ENCODE measurements around the gene ADCY1.
"Not testable (repeated sequence)": the region's sequence is repeated elsewhere in the genome, so short reads cannot be mapped to it uniquely, and the experiment has no call there.

The ADCY1 gene

DNA sequence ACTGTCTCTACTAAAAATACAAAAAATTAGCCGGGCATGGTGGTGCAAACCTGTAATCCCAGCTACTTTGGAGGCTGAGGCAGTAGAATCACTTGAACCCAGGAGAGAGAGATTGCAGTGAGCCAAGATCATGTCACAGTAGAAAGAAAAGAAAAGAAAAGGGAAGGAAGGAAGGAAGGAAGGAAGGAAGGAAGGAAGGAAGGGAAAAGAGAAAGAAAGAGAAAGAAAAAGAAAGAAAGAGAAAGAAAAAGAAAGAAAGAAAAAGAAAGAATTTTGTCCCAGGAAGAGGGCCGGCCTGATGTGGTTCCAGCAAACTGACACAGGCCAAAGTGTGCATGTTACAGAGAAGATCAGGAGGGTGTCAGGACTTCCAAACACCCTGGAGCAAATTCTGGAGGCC is 151.1 kb downstream of the ADCY1 start:
- not testable (repeated sequence) for FAIRE-seq; DNase-seq (ENCODE audit: insufficient read length, low spot score)

DNA sequence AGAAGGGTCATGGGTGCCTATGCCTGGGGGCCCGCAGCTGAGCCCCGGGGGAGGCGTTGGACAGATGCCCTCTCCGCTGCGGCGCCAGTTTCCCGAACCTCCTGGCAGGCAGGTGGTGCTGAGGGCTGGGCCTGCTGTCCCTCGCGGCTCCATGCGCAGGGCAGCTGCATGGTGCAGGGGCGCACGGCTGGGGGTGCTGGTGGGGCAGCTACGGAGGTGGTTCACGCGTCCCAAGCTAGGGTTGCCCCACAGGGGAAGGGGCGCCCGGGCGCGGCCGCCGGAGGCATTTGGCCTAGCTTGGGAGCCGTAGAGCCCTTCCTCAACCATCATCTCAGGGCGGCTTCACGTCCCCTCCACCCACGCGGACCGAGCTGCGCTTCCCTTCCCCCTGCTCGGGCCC is 152.7 kb downstream of the ADCY1 start:
- DNase-seq (ENCODE audit: insufficient read length, low spot score) (no peak), FAIRE-seq (no peak)

DNA sequence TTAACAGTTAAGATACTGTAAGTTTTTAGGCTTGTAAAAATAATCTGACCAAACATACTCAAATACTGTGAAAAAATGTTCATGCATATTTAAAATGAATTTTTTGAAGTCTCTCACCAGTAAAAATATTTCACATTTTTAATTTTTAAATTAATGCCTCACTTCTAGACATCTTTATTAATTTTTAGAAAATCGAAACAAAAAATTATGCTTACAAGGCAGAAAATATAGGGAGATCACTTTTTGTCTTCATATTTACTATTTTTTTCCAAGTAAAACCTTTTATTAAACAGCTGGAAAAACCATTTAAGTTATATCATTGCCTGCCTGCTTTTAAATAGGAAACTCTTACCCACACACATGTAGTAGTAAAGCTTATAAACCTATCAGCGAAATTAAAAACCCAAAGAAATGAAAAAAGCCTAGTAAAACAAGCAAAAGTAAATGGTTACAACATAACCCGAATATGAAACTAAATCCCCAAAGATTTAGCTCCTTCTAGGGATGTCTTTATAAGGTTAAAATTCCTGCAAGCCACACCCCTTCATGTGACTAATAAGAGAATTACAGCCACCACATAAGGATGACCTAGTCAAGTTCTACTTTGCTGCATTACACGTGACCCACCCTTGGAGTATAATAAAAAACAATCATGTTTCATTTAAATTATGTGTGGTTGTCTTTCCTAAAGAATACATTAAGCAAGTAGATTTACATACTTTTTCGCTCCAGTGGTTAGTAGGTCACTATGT is 157.7 kb downstream of the ADCY1 start:
- not testable (repeated sequence) for FAIRE-seq; DNase-seq (ENCODE audit: insufficient read length, low spot score)

DNA sequence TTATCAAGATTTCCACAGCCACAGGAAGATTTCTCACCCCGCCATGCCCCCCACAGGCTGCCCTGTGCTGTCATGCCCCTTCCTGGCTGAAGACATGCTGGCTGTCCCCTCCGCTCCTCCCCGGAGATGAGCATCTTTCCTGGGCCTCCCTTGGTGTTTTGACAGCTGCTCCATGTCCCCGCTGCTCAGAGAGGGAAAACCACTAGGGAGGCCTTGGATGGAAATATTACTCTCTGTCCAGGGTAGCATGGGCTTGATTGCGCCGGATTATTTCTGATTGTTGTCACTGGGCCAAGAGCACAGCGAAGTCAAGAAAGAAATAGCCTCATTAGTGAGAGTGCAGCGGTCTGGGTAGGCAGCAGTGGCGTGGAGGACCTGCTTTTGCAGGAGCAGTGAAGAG is 164.8 kb downstream of the ADCY1 start:
- not testable (repeated sequence) for FAIRE-seq

DNA sequence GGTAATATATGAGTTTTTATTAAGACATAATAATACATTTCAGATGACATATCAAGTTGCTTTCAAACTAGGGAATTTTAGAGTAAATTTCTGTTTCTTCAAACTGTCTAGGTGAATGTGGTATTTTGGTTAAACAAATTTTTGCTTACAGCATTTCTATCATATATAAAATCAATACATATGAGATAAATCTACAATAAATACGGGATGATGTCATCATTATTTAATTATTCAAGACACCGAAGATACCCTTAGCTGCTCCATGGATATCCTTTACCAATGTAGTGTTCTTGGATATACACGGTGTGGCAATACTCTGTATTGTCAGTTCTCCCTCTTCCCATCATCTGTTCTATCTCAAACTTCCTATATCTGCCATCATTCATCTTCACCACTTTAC is 166.4 kb downstream of the ADCY1 start:
- not testable (repeated sequence) for DNase-seq (ENCODE audit: insufficient read length, low spot score); FAIRE-seq

More for the DNA sequence above, 164.8 kb downstream of the ADCY1 start:
- not testable (repeated sequence) for DNase-seq (ENCODE audit: insufficient read length, low spot score)

DNA sequence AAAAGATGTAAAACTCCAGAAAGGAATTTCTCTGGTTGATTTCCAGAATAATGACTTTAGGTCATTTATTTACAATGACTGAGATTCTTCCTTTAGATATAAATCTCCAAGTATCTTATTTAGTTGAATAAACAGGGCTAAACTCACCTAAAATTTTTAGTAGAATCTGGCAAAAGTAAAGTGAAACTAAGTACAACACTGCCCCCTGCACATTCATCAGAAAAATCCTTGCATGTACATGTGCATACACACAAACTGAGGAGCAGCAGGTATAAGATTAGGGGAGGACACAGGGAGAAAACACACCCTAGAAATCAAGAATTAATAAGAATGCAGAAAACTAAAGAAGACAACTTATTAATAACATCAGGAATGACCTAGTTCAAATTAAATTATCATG is 174.8 kb downstream of the ADCY1 start:
- peak; percentile 9 for FAIRE-seq

DNA sequence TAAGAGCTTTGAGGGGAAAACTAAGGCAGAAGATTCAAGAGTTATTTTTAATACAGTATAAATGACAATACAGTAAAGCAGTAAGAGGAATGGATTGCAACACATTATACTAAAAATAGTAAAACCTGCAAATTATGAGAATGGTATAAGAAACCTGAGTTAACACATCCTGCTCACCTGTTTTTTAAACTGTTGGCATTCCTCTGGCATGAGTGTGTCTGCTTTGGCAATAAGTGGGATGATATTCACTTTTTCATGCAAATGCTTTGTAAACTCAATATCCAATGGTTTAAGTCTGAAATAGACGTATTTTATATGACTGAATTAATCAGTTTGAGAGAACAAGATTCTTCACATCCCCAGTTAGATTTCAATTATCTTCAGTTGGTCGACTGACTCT is 177.2 kb downstream of the ADCY1 start:
- DNase-seq (ENCODE audit: insufficient read length, low spot score); FAIRE-seq: not testable (repeated sequence)

More for the DNA sequence above, 174.8 kb downstream of the ADCY1 start:
- not testable (repeated sequence) for DNase-seq (ENCODE audit: insufficient read length, low spot score)

DNA sequence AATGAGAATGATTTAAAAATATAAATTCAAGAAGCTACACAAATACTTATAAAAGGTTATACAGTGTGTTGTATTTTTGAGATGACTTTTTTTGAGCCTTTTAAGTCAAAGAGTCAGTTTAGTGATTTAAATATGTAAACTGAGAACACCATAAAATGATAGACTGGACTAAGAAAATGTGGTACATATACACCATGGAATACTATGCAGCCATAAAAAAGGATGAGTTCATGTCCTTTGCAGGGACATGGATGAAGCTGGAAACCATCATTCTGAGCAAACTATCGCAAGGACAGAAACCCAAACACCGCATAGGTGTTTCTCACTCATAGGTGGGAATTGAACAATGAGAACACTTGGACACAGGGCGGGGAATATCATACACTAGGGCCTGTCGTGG is 182.2 kb downstream of the ADCY1 start:
- not testable (repeated sequence) for DNase-seq (ENCODE audit: insufficient read length, low spot score); FAIRE-seq

DNA sequence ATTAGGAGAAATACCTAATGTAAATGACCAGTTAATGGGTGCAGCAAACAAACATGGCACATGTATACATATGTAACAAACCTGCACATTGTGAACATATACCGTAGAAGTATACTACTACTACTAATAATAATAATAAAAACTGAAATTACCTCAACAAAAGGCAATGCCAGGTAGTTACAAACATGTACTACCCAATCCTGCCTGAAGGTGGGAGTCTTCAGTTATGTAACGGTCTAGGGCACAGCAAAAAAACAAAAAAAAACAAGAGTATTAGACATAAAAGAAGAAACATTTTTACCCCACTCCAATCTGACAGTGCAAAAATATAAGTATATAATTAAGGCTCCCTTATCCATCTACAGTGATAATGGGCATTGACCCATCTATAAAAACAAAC is 182.6 kb downstream of the ADCY1 start:
- FAIRE-seq; DNase-seq (ENCODE audit: insufficient read length, low spot score): not testable (repeated sequence)

DNA sequence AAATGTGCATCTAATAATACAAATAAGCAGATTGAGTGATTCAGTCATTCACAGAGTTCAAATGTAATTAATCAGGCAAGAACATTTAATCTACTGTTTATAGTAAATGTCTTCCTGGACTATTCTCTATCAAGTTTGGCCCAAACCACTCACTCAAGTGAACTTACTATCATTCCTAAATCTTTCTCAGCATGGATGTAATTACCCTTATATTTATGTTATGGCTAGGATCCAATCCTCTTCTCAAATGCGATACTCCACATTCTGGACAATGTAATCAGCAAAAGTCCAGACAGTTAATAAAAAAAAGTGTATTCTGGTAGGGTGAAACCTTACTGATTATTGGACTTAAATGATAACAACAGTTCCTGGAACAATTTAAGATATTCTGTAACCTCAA is 185.3 kb downstream of the ADCY1 start:
- FAIRE-seq; DNase-seq (ENCODE audit: insufficient read length, low spot score): not testable (repeated sequence)

DNA sequence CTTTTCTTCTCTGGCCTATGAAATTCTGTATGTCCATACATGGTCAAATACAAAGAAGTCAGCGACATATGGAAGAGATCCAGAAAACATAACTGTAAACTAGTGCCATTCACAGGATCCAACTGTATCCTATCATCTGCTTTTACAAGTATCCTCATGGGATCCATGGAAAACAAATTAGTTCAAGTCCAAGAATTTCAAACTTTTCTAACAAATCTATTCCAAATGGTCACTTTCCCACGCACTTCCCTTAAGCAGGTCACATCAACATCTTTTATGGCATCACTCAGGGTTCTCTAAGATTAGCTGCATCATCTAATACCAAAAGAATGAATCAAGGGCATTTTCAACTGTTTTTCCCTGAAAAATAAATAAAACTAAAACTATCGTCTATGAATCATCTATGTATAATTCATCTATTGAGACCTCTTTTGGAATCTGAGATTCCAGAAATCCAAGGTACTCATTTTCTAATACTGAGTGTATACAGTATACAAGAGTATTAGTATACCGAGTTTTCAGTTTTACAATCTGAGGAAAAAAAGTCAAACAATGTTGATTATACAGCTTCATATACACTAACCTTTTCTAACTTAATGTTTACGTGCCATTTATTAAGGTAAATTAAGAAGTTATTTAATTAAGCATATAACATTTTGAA is 187.5 kb downstream of the ADCY1 start:
- not testable (repeated sequence) for DNase-seq (ENCODE audit: insufficient read length, low spot score); FAIRE-seq

DNA sequence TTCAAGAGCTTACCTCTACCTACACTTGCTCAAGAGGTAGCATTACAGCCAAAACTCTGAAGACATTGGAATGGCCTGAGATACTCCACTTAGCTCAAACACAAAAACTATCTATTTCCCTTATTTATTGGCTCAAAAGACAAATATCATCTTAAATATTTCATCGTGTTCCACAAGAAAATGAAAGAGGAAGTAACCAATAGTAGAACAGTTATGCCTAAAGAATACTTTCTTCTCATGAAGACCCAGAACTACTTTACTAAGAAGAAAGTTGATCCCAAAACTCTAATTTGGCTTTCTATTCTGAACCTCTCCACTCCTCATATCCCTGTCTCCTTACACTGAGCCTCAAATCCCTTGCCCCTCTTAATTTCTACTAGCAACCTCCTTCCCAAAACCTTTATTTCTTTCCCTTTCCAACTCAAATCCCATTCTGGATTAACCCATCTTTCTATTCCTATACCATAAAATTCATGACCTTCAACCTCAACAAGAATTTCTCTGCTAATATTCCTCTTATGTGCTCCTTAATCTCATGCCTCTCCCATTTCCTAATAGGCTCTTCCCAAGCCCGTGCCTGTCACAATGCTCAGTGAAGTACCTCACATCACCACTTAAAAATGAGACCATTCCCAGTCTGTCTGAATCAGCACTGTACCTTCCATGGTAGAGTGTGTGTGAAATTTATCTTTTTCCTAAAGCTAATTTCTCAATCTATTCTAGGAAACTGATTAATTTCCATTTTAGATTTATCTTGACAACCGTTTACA is 188.2 kb downstream of the ADCY1 start:
- FAIRE-seq; DNase-seq (ENCODE audit: insufficient read length, low spot score): not testable (repeated sequence)

DNA sequence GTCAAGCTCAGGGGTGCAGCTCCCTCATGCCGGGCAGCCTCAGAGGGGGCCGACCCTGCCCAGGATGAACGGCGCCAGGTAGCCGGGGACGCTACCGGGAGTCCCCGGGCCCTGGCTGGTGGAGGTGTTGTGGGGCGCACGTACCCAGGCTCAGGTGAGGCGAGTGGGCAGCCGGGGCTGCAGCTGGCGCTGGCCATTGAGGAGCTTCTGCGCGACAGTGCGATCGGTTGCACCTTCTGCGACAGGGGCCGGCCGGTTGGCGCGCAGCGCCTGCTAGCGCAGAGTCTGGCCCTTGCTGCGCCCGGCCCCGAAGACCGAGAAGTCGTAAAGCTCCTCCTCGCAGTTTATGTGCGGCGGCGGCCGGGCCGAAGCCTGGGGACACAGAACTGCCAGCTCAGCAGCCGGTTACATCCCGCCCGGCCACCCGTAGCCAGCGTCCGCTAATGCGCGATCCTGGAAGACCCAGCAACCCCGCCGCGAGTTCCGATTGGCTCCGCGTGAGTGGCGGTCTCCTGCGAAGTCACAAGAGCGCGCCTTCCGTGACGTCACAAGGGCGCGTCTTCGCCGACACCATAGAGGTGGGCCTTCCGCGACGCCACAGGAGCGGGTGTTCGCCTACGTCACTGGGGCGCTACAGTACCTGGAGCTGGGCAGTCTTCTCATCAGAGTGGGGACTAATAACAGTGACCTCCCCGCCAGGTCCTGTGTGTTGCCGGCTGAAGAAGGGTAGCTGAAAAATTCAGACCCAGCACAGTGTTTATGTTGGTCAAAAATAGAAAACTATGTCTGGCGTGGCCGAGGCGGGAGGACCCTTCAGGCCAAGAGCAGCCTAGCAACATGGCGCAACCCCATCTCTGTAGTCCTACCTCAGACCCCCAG is 194.6 kb downstream of the ADCY1 start:
- peak; percentile 87 for DNase-seq (ENCODE audit: insufficient read length, low spot score)
- FAIRE-seq: peak; percentile 69

DNA sequence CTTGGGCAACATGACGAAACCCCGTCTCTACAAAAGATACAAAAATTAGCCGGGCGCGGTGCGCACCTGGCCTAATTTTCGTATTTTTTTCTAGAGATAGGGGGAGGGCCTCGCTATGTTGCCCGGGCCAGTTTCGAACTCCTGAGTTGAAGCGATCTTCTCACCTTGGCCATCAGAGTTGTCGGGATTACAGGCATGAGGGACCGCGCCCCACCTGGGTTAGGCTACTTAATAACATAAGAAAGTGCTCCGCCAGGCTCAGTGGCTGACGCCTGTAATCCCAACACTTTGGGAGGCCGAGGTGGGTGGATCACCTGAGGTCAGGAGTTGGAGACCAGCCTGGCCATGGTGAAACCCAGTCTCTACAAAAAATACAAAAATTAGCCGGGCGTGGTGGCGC is 195.5 kb downstream of the ADCY1 start:
- not testable (repeated sequence) for FAIRE-seq

More for the DNA sequence above, 195.5 kb downstream of the ADCY1 start:
- not testable (repeated sequence) for DNase-seq (ENCODE audit: insufficient read length, low spot score)

All from HTR-8/SVneo (cell line).